Spleen (tissue), 11 donors: ENCODE results near the gene OR2C3. TPM values are rescaled to one million over a fixed set of nuclear protein-coding genes. Genes with fewer than 3 reads are reported as not detected.

Experiments
- DNase-seq: peaks from one replicate; pipeline ENCODE4 v3.0.0-alpha.2; 2020
- H3K27ac ChIP-seq, 8 donors: fragments of 200-600 bp; sonication (generic) in 7 of 8; 1 replicate in 4 of 8; 2 replicates in 4 of 8; pipeline versions ENCODE4 v1.5.0 to v1.8.0; 2016 to 2021; ENCODE audit warnings: inconsistent platforms in 4 of 8, mild to moderate bottlenecking in 4 of 8, moderate library complexity in 1 of 8
- H3K27me3 ChIP-seq, 7 donors: fragments of 200-600 bp; sonication (generic) in 6 of 7; replicated peaks in 1 of 7; 1 replicate in 4 of 7; 2 replicates in 3 of 7; pipeline versions ENCODE4 v1.5.0 to v1.8.0; 2016 to 2021; ENCODE audit warnings: inconsistent platforms in 3 of 7, mild to moderate bottlenecking in 1 of 7
- H3K36me3 ChIP-seq, 6 donors: fragments of 200-600 bp; sonication (generic) in 5 of 6; 1 replicate in 4 of 6; 2 replicates in 2 of 6; pipeline versions ENCODE4 v1.5.0 to v1.8.0; 2016 to 2021; ENCODE audit warnings: inconsistent platforms in 2 of 6
- H3K4me1 ChIP-seq, 6 donors: fragments of 200-600 bp; sonication (generic) in 5 of 6; 1 replicate in 3 of 6; 2 replicates in 3 of 6; pipeline versions ENCODE4 v1.5.0 to v1.8.0; 2016 to 2021; ENCODE audit warnings: inconsistent platforms in 3 of 6
- H3K4me3 ChIP-seq, 8 donors: fragments of 200-600 bp; sonication (generic) in 7 of 8; 1 replicate in 4 of 8; 2 replicates in 4 of 8; pipeline versions ENCODE4 v1.5.0 to v1.8.0; 2016 to 2021; ENCODE audit warnings: inconsistent platforms in 4 of 8, mild to moderate bottlenecking in 4 of 8, moderate library complexity in 2 of 8
- H3K9me3 ChIP-seq, 8 donors: fragments of 200-600 bp; sonication (generic) in 7 of 8; 1 replicate in 4 of 8; 2 replicates in 4 of 8; pipeline versions ENCODE4 v1.5.0 to v1.8.0; 2016 to 2021; ENCODE audit warnings: inconsistent platforms in 4 of 8
- POLR2A ChIP-seq, 3 donors: fragments of 450-650 bp; IDR thresholded peaks; one replicate each; pipeline ENCODE4 v1.5.1; 2017; ENCODE audit warnings: antibody characterized with exemption in 3 of 3, mild to moderate bottlenecking in 1 of 3
- POLR2AphosphoS5 ChIP-seq, 3 donors: sonication (generic); formaldehyde crosslinking; IDR thresholded peaks; one replicate each; pipeline ENCODE4 v1.5.1; 2017; ENCODE audit warnings: antibody characterized with exemption in 3 of 3
- WGBS, 5 donors: extraction: QIAGEN DNeasy Blood & Tissue Kit in 3 of 5; methylation state at CpG; one replicate each; pipeline versions ENCODE4 v1.1.5 to v1.1.7; 2013 to 2018; 5-methylcytosine and 5-hydroxymethylcytosine counted together
- intact Hi-C: fragments of 100-400 bp; cut with DNase I; formaldehyde crosslinking; loops from one replicate; pipeline ENCODE4 v1.15.0; 2023; ENCODE audit warnings: low total_unique reads
- polyA plus RNA-seq, 3 donors: library from polyadenylated mRNA; stranded (reverse); fragments of 200-250 nt; gene quantifications; one replicate each; pipeline ENCODE4 v1.2.1, GENCODE V29; 2013
- total RNA-seq, 7 donors: library from RNA; depleted of rRNA in 3 of 7; stranded (reverse); fragments of >200 nt in 3 of 7; fragmentation: NEBNext Ultra II Directional in 4 of 7; extraction: Animal tissue kit (Norgen Biotek cat#: 25700) in 4 of 7; gene quantifications; one replicate each; pipeline versions ENCODE4 v1.1.0 to v1.2.1, GENCODE V29; 2016 to 2021
- TF ChIP-seq, protein P1 (sequence below), 11 experiments: fragments of 200-600 bp in 7 of 11; fragments of 450-650 bp in 4 of 11; sonication (generic) in 4 of 11; IDR thresholded peaks in 8 of 11; conservative IDR thresholded peaks in 3 of 11; 1 replicate in 7 of 11; 2 replicates in 4 of 11; pipeline versions ENCODE4 v1.4.0 to v1.8.0; 2016 to 2021; ENCODE audit warnings: antibody characterized with exemption in 11 of 11, inconsistent platforms in 4 of 11, mild to moderate bottlenecking in 1 of 11
- donor health status: healthy with polysubstance abuse.
- donor health status: DM: no; HTN: no; CAD: no; lungs with moderate emphysema.
- donor health status: DM: no; HTN: no; CAD: no.
- donor health status: Bipolar disorder and iron deficiency.
- donor health status: healthy.
- donor health status: DM: no; HTN: no; CAD: no.
- donor health status: DM: yes; HTN: yes; CAD: no.

OR2C3 gene
- total and polyA plus RNA-seq, 10 donors, result under 0.01 to 0.26 (median 0.06) TPM; not detected in 5

- H3K4me3 ChIP-seq, result no peak overlapping the region
- H3K9me3 ChIP-seq, result no peaks in the 10 kb centered on the region
- H3K36me3 ChIP-seq, result no peaks in the 10 kb centered on the region
- intact Hi-C loops, result no loop called here
- H3K27me3 ChIP-seq, result peaks cover 0 to 7% (median 0%) of the 10 kb centered on the region in 7 donors
- H3K27ac ChIP-seq, result no peak overlapping the region
- DNase-seq, result no peak
- TF ChIP-seq, protein P1, sequence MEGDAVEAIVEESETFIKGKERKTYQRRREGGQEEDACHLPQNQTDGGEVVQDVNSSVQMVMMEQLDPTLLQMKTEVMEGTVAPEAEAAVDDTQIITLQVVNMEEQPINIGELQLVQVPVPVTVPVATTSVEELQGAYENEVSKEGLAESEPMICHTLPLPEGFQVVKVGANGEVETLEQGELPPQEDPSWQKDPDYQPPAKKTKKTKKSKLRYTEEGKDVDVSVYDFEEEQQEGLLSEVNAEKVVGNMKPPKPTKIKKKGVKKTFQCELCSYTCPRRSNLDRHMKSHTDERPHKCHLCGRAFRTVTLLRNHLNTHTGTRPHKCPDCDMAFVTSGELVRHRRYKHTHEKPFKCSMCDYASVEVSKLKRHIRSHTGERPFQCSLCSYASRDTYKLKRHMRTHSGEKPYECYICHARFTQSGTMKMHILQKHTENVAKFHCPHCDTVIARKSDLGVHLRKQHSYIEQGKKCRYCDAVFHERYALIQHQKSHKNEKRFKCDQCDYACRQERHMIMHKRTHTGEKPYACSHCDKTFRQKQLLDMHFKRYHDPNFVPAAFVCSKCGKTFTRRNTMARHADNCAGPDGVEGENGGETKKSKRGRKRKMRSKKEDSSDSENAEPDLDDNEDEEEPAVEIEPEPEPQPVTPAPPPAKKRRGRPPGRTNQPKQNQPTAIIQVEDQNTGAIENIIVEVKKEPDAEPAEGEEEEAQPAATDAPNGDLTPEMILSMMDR (IDR thresholded peaks at IDR 0.05 in 8 of 11, conservative IDR thresholded peaks at IDR 0.05 in 3 of 11), result no peak
- TF ChIP-seq POLR2AphosphoS5 (IDR thresholded peaks at IDR 0.05), result no peak
- no peak for TF ChIP-seq POLR2A (IDR thresholded peaks at IDR 0.05)
- 51 to 80% (median 60%) methylated on average over 3 of the region's 3 CpGs for WGBS, 5 donors
- H3K4me1 ChIP-seq, result no peaks in the 10 kb centered on the region
These were observed 6.6 kb upstream of the OR2C3 start for GRCh38 chr1:247542811-247543210.

DNA sequence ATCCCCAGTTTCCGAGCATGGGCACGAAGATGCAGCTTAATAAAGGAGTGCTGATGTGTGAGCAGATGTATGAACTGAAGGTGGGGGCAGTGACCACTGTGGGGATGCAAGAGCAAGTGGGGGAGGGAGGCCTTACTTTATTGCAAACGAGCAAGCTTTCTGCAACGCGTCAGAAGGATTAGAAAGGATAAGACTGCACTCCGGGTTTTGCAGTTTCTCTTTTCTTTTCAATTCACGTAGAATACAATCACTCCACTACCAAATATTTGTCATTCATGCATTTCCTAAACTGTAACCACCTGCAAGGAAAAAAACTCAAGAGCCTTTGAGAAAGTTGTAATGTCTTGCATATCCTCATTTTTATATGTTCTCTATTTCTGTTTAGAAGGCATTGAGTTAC is 4.3 kb upstream of the OR2C3 start:
- H3K4me3 ChIP-seq, result no peak overlapping the region
- WGBS, 5 donors, result 19 to 33% (median 20%) methylated on average over 7 of the region's 7 CpGs
- H3K27me3 ChIP-seq, result peaks cover 0 to 6% (median 0%) of the 10 kb centered on the region in 7 donors
- no peaks in the 10 kb centered on the region for H3K4me1 ChIP-seq
- no peaks in the 10 kb centered on the region for H3K9me3 ChIP-seq
- DNase-seq, result no peak
- TF ChIP-seq POLR2A (IDR thresholded peaks at IDR 0.05) (no peak), POLR2AphosphoS5 (IDR thresholded peaks at IDR 0.05) (no peak)
- TF ChIP-seq, protein P1 (IDR thresholded peaks at IDR 0.05 in 8 of 11, conservative IDR thresholded peaks at IDR 0.05 in 3 of 11), result no peak
- H3K27ac ChIP-seq, result no peak overlapping the region
- intact Hi-C loops, result no loop called here
- H3K36me3 ChIP-seq, result no peaks in the 10 kb centered on the region

DNA sequence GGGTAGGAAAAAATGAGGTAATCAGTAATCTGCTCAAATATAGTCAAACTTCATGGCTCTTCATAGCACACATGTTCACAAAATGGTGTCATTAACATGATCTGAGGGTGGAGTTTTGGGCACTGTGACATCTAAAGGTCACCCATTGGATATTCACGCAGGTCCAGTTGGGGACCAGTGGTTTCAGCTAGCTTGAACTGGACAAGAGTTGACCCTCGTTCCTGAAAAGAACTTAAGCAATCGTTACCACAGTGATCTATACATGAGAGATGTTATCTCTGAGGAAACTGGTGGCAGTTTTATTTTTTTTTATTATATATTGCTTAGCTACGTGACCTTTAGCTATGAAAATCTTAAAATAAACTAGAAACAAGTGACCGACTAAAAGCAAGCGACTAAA is 3.0 kb upstream of the OR2C3 start:
- intact Hi-C loops, result no loop called here
- H3K9me3 ChIP-seq, result no peaks in the 10 kb centered on the region
- DNase-seq, result no peak
- no peaks in the 10 kb centered on the region for H3K4me1 ChIP-seq
- WGBS, 5 donors, result 54 to 72% (median 63%) methylated on average over 6 of the region's 6 CpGs
- no peak overlapping the region for H3K4me3 ChIP-seq
- no peak for TF ChIP-seq POLR2AphosphoS5 (IDR thresholded peaks at IDR 0.05)
- TF ChIP-seq, protein P1 (IDR thresholded peaks at IDR 0.05 in 8 of 11, conservative IDR thresholded peaks at IDR 0.05 in 3 of 11), result no peak
- TF ChIP-seq POLR2A (IDR thresholded peaks at IDR 0.05), result no peak
- H3K27ac ChIP-seq, result no peak overlapping the region
- peaks cover 0 to 6% (median 0%) of the 10 kb centered on the region in 7 donors for H3K27me3 ChIP-seq
- no peaks in the 10 kb centered on the region for H3K36me3 ChIP-seq

DNA sequence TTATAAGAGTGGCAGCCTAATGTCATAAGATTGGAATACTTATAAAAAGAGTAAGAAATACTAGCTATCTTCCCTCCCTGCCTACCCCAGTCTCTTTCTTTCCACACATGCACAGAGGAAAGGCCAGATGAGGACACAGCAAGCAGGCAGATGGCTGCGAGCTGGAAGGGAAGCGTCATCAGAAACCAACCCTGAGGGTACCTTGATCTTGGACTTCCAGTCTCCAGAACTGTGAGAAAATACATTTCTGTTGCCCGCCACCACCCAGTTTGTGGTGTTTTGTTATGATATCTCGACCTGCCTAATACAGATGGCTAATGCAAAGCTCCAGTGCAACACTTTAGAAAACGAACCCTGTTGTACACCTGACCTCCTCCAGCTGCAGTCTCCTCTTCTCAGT is 2.3 kb upstream of the OR2C3 start:
- H3K27me3 ChIP-seq, result peaks cover 0 to 6% (median 0%) of the 10 kb centered on the region in 7 donors
- 77 to 91% (median 84%) methylated on average over 5 of the region's 5 CpGs for WGBS, 5 donors
- no peaks in the 10 kb centered on the region for H3K4me1 ChIP-seq
- H3K9me3 ChIP-seq, result no peaks in the 10 kb centered on the region
- no peak overlapping the region for H3K27ac ChIP-seq
- DNase-seq, result no peak
- no peaks in the 10 kb centered on the region for H3K36me3 ChIP-seq
- intact Hi-C loops, result no loop called here
- no peak for TF ChIP-seq POLR2A (IDR thresholded peaks at IDR 0.05)
- TF ChIP-seq POLR2AphosphoS5 (IDR thresholded peaks at IDR 0.05), result no peak
- TF ChIP-seq, protein P1 (IDR thresholded peaks at IDR 0.05 in 8 of 11, conservative IDR thresholded peaks at IDR 0.05 in 3 of 11), result no peak
- H3K4me3 ChIP-seq, result no peak overlapping the region
